OCI-LY1 (cell line): Measurements from ENCODE around the gene CCNY.

Source experiments
- H2AFZ ChIP-seq: fragments of 200-600 bp; sonication (generic), shearing (Covaris generic); 2 replicates; pipeline ENCODE4 v1.6.0; 2014; ENCODE audit warnings: antibody characterized with exemption, mild to moderate bottlenecking, low read length
- H3F3A ChIP-seq: fragments of 200-600 bp; sonication (generic), shearing (Covaris generic); 2 replicates; pipeline ENCODE4 v1.6.0; 2014; ENCODE audit warnings: mild to moderate bottlenecking, antibody characterized with exemption, low read length, moderate library complexity; ENCODE audit not compliant: insufficient read depth
- H3K27ac ChIP-seq: fragments of 200-600 bp; sonication (generic); 2 replicates; pipeline ENCODE4 v1.5.1; 2014; ENCODE audit warnings: low read length, mixed run types, mild to moderate bottlenecking, low read depth; ENCODE audit not compliant: poor library complexity, severe bottlenecking
- H3K27me3 ChIP-seq: fragments of 200-600 bp; sonication (generic); 2 replicates; pipeline ENCODE4 v1.6.0; 2014; ENCODE audit warnings: antibody characterized with exemption, mild to moderate bottlenecking, low read length, moderate library complexity; ENCODE audit not compliant: insufficient read depth
- H3K36me3 ChIP-seq: fragments of 200-600 bp; sonication (generic); 2 replicates; pipeline ENCODE4 v1.6.1; 2014; ENCODE audit warnings: mild to moderate bottlenecking, antibody characterized with exemption, low read length, moderate library complexity, mixed read lengths; ENCODE audit not compliant: insufficient read depth
- H3K4me1 ChIP-seq: fragments of 200-600 bp; sonication (generic); 2 replicates; pipeline ENCODE4 v1.5.1; 2014; ENCODE audit warnings: mild to moderate bottlenecking, low read length, moderate library complexity; ENCODE audit not compliant: insufficient read depth, severe bottlenecking
- H3K4me2 ChIP-seq: fragments of 200-600 bp; sonication (generic), shearing (Covaris generic); 2 replicates; pipeline ENCODE4 v1.6.1; 2014; ENCODE audit warnings: low read length
- H3K4me3 ChIP-seq: fragments of 200-600 bp; sonication (generic); 2 replicates; pipeline ENCODE4 v1.5.1; 2014; ENCODE audit warnings: low read length, low read depth, mild to moderate bottlenecking, mixed read lengths; ENCODE audit not compliant: poor library complexity, severe bottlenecking
- H3K79me2 ChIP-seq: fragments of 200-600 bp; shearing (Covaris generic); 2 replicates; pipeline ENCODE4 v1.6.1; 2016; ENCODE audit warnings: mixed run types, low read length, mixed read lengths; ENCODE audit not compliant: insufficient read depth
- H3K9ac ChIP-seq: fragments of 200-600 bp; sonication (generic), shearing (Covaris generic); 2 replicates; pipeline ENCODE4 v1.6.1; 2014; ENCODE audit warnings: mild to moderate bottlenecking, low read length, mixed read lengths
- H3K9me2 ChIP-seq: fragments of 200-600 bp; sonication (generic), shearing (Covaris generic); 2 replicates; pipeline ENCODE4 v1.6.1; 2014; ENCODE audit warnings: low read depth, mild to moderate bottlenecking, low read length, mixed read lengths
- H3K9me3 ChIP-seq: fragments of 200-600 bp; shearing (Covaris generic); 2 replicates; pipeline ENCODE4 v1.6.1; 2014; ENCODE audit warnings: low read length, mixed read lengths
- H4K20me1 ChIP-seq: fragments of 200-600 bp; sonication (generic), shearing (Covaris generic); 2 replicates; pipeline ENCODE4 v1.6.0; 2016; ENCODE audit warnings: mild to moderate bottlenecking, low read length; ENCODE audit not compliant: insufficient read depth
- CTCF ChIP-seq: fragments of 200-600 bp; sonication (generic), shearing (Covaris generic); IDR thresholded peaks from 2 replicates; pipeline ENCODE4 v1.5.1; 2017; ENCODE audit warnings: mild to moderate bottlenecking, antibody characterized with exemption, low read length, moderate library complexity, mixed read lengths
- EZH2 ChIP-seq: fragments of 200-600 bp; sonication (generic), shearing (Covaris generic); IDR thresholded peaks from 2 replicates; pipeline ENCODE4 v1.8.0; 2017; ENCODE audit warnings: borderline replicate concordance, mixed run types, mild to moderate bottlenecking, antibody characterized with exemption, low read length, moderate library complexity, mixed read lengths

CCNY gene

GRCh38 chr10:35351021-35351420 is 14.7 kb downstream of the CCNY start:
- peaks cover 4% of the 10 kb centered on the region for H4K20me1 ChIP-seq
- H3K36me3 ChIP-seq = no peaks in the 10 kb centered on the region; the same call in 1 of the 2 replicates
- TF ChIP-seq CTCF = no peak
- no peak for TF ChIP-seq EZH2
- no peak overlapping the region for H2AFZ ChIP-seq
- H3F3A ChIP-seq = no peaks in the 10 kb centered on the region
- no peaks in the 10 kb centered on the region for H3K4me1 ChIP-seq
- no peaks in the 10 kb centered on the region for H3K9me2 ChIP-seq
- H3K4me3 ChIP-seq = no peak overlapping the region
- no peaks in the 10 kb centered on the region for H3K79me2 ChIP-seq
- H3K4me2 ChIP-seq = no peak overlapping the region
- no peaks in the 10 kb centered on the region for H3K9me3 ChIP-seq
- no peak overlapping the region for H3K27ac ChIP-seq
- no peaks in the 10 kb centered on the region for H3K27me3 ChIP-seq
- no peak overlapping the region for H3K9ac ChIP-seq

GRCh38 chr10:35352097-35352496 is 15.8 kb downstream of the CCNY start:
- peaks cover 4% of the 10 kb centered on the region for H4K20me1 ChIP-seq
- H3K27ac ChIP-seq = no peak overlapping the region
- no peaks in the 10 kb centered on the region for H3K4me1 ChIP-seq

GRCh38 chr10:35352512-35352911 is 16.2 kb downstream of the CCNY start:
- no peaks in the 10 kb centered on the region for H3K79me2 ChIP-seq
- peaks cover 4% of the 10 kb centered on the region for H4K20me1 ChIP-seq
- no peak overlapping the region for H3K4me2 ChIP-seq

More at GRCh38 chr10:35352097-35352496, 15.8 kb downstream of the CCNY start:
- Histone ChIP-seq H3F3A (no peaks in the 10 kb centered on the region), H3K4me3 (no peak overlapping the region), H3K27me3 (no peaks in the 10 kb centered on the region), H3K36me3 (no peaks in the 10 kb centered on the region; the same call in 1 of the 2 replicates), H2AFZ (no peak overlapping the region), H3K79me2 (no peaks in the 10 kb centered on the region), H3K9me3 (no peaks in the 10 kb centered on the region), H3K4me2 (no peak overlapping the region), H3K9ac (no peak overlapping the region), H3K9me2 (no peaks in the 10 kb centered on the region)
- no peak for TF ChIP-seq CTCF
- TF ChIP-seq EZH2 = no peak

More at GRCh38 chr10:35352512-35352911, 16.2 kb downstream of the CCNY start:
- H3K4me1 ChIP-seq = no peaks in the 10 kb centered on the region
- H3K4me3 ChIP-seq = no peak overlapping the region
- no peak overlapping the region for H3K27ac ChIP-seq
- H3K27me3 ChIP-seq = no peaks in the 10 kb centered on the region
- H2AFZ ChIP-seq = no peak overlapping the region
- H3K9ac ChIP-seq = no peak overlapping the region
- no peaks in the 10 kb centered on the region; the same call in 1 of the 2 replicates for H3K36me3 ChIP-seq
- H3F3A ChIP-seq = no peaks in the 10 kb centered on the region
- no peak for TF ChIP-seq CTCF
- no peak for TF ChIP-seq EZH2
- no peaks in the 10 kb centered on the region for H3K9me2 ChIP-seq
- no peaks in the 10 kb centered on the region for H3K9me3 ChIP-seq
